SK-MEL-5 (cell line): ENCODE data around the gene TYW1. TPM values are rescaled to one million over a fixed set of nuclear protein-coding genes. Genes with fewer than 3 reads are reported as not detected.
"Not testable (repeated sequence)": the region's sequence is repeated elsewhere in the genome, so short reads cannot be mapped to it uniquely, and the experiment has no call there.

Experiments
- DNase-seq: peaks from one replicate; pipeline ENCODE4 v3.0.0-alpha.2; 2016; ENCODE audit warnings: low read depth, low spot score
- in situ Hi-C: cut with HindIII; loops from 2 replicates; pipeline ENCODE4 v1.10.0; 2016; ENCODE audit warnings: low sequenced_read_pairs, high pct_unique_total_duplicates, low pct_unique_long_range_greater_than_20kb
- total RNA-seq: library from RNA; depleted of rRNA; stranded (reverse); fragments of >200 nt; shearing (Covaris generic); gene quantifications from 2 replicates; pipeline ENCODE4 v1.2.3, GENCODE V29; 2014

TYW1 gene
- total RNA-seq, 1 experiment from 2014 or later = 23.7 TPM

DNA sequence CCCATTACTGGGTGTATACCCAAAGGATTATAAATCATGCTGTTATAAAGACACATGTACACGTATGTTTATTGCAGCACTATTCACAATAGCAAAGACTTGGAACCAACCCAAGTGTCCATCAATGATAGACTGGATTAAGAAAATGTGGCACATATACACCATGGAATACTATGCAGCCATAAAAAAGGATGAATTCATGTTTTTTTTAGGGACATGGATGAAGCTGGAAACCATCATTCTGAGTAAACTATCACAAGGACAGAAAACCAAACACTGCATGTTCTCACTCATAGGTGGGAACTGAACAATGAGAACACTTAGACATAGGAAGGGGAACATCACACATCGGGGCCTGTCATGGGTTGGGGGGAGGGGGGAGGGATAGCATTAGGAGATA lies 94.4 kb downstream of the TYW1 start:
- in situ Hi-C loops = not testable (repeated sequence)

DNA sequence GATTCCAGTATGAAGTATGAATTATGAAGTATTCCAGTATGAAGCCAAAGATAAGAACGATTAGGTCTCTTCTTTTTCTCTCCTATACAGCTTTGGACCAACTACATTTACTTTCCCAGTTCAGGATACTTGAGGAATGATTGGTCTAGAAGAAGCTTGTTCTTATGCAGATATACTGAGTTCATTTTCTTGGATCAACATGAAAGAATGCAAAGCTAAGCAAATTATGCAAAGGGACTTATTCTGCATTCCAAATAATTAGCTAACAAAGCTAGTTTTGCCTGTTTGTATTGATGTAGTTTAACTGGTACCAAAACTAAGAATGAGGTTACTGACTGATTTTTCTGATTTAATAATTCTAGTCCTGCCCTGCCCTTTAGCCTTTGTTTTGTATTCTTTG lies 101.4 kb downstream of the TYW1 start:
- in situ Hi-C loops, DNase-seq: not testable (repeated sequence)

More for the DNA sequence above, 94.4 kb downstream of the TYW1 start:
- DNase-seq = not testable (repeated sequence)

DNA sequence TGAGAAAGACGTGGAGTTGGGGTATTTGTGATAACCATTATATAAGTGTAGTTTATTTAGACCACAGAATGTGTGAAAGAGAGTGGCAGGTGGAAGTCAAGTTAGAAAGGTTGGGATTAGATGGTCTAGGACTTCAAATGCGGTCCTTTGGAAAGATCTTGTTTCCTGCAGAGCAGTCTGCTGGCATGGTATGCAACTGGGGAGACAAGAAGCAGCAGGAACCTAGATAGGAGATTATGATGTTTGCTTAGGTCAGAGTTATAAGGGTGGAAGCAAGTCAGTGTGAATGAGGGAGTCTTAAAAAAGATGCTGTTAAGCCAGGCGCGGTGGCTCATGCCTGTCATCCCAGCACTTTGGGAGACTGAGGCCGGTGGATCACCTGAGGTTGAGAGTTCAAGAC lies 102.8 kb downstream of the TYW1 start:
- in situ Hi-C loops, DNase-seq: not testable (repeated sequence)

DNA sequence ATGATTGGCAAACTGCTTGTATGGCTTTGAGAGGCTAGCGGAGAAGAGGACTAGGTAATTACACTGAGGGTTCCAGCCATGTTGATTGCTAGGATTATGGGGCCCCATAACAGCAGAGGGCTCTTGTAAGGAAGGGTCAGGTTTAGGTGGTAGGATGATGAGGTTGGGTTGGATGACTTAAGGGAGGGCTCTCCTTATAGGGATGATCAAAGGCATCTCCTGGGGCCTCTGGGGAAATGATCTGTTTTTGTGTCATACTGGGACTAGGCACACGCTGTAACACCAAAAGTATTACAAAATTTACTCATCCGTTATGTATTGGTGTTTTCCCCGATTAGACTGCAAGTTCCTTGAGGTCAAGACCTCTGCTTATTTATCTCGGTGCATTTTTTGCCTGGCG lies 103.4 kb downstream of the TYW1 start:
- in situ Hi-C loops = not testable (repeated sequence)

DNA sequence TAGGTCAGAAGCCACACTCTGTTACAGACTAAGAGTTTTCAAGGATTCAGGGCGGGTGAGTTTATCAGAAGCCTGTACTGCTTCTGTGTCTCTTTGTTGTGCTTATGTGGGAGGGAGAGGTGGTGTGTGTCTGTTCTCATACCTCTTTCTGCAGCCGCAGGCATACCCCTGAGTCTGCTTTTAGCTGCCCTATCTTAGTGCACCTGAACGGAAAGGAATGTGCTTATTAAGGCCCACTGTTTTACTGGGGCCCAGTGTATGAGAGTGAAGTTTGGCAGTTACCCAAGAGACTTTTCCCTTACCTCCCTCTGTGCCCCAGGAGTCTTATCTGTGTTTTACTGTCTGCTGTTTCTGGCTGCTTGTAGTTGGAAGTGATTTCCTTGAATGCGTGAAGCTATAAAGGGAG lies 104.3 kb downstream of the TYW1 start:
- DNase-seq = no peak
- in situ Hi-C loops = no loop called here

More for the DNA sequence above, 103.4 kb downstream of the TYW1 start:
- not testable (repeated sequence) for DNase-seq

DNA sequence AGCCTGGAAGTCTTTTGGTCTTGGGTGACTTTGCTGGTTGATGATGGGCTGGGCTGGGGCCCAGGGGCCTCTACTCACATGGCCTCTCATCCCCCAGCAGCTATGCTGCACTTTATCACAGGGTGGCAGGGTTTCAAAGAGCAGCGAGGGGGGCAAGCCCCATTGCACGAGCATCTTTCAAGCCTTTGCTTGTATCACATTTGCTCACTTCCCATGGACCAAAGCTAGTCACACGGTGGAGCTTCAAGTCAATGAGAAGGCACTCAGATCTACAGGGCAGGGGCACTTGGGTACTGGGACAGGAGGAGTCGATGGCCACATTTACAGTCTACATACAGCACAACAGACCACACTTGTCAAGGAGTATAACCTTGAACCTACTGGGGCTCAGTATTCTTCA lies 108.3 kb downstream of the TYW1 start:
- DNase-seq, in situ Hi-C loops: not testable (repeated sequence)

DNA sequence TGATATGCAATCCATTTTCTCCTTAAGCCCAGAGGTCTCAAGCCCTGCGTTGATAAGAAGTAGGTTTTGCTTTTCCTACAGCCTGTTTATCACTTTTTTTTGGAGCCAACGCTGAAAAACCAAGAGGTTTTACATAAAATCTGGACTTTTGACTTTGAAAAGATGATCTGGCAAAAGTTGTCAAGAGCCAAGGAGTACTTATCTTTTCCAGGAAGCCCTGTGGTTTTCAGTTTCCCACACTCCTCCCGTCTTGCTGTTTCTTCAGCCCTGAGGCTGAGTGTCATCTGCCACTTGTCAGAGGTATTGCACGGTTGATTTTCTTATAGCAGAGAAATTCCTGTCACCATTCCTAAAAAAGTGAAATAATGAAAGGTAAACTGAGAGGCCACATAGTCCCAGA lies 108.7 kb downstream of the TYW1 start:
- DNase-seq = peak; percentile 8

DNA sequence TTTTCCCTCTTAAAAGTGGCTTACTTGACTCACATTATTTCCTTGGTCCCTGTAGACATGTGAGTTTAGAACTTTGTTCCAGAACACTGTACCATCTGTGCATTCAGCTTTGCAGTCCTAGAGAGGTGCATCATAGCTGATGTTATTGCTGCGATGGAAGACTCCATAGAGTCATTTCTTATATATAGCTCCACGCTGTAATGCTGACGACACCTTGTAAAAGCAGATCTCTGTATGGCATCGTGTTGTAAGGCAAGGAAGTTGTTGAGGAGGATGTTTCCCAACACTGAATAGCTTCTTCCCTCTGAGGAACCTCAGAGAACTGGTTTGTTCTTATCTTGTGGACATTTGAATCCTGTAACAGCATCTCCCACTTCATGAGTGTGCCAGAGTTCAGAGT lies 109.6 kb downstream of the TYW1 start:
- in situ Hi-C loops, DNase-seq: not testable (repeated sequence)

More for the DNA sequence above, 108.7 kb downstream of the TYW1 start:
- in situ Hi-C loops = no loop called here

DNA sequence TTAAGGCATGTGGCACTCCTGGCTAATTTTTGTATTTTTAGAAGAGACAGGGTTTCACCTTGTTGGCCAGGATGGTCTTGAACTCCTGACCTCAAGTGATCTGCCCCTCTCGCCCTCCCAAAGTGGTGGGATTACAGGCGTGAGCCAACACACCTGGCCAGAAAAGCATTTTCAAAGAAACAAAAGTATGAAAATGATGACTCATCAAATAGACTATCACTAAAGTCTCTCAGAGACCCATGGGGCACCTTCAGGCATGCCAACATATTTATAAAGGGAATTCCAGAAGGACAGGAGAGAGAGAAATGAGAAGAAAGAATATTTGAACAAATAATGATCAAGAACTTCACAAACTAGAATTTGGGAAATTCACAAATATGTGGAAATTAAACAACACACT lies 114.7 kb downstream of the TYW1 start:
- in situ Hi-C loops = not testable (repeated sequence)

DNA sequence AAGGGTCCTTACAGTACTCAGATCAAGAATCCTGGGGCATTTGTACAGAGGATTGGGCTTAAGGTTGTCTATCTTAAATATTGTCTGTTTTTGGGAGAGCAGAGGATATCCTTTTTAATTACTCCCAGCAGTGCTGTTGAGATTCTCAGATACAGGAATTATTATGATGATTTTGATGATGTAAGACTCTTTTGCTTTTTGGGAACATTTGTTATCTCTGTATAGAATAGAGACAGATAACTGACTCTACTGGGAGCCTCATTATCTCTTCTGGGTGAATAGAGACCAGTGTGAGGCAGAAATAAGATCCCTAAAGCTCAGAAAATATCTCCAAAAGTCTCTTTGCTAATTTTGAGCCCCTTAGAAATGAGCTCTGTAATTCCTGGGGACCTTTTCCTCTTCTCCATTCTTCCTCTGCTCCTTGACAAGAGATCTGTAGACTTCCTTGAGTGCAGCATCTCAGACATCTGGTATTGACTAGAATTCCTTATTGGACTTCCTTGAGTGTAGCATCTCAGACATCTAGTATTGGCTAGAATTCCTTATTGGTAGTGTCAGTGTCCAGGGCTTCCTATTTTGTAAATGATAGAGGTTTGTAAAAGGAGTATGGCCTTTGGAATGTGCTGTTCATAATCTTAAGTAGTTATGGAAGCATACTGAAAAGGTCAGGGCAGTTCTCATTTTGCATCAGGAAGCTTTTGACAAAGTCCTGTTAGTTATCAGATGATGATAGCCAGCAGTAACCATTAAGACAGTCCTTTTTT lies 118.0 kb downstream of the TYW1 start:
- DNase-seq = peak; percentile 38
- in situ Hi-C loops = not testable (repeated sequence)

More for the DNA sequence above, 114.7 kb downstream of the TYW1 start:
- not testable (repeated sequence) for DNase-seq

DNA sequence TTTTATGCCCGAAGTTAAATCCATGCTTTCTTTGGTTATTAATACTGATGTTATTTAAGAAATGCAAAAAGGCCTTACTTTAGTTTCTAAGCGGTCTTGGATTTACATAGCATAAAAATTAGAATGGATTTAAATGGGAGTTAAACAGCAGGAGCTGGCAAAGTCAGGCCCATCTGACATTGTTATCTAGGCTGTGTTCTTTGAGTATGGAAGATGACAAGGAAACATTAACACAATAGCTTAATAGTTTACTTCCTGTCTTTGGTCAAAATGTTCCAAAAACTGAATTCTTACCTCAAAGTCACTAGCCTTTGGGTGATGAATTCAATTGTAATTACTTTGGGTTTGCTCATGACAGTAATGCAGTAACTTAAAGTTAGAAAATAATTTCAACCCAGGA lies 123.9 kb downstream of the TYW1 start:
- DNase-seq, in situ Hi-C loops: not testable (repeated sequence)

DNA sequence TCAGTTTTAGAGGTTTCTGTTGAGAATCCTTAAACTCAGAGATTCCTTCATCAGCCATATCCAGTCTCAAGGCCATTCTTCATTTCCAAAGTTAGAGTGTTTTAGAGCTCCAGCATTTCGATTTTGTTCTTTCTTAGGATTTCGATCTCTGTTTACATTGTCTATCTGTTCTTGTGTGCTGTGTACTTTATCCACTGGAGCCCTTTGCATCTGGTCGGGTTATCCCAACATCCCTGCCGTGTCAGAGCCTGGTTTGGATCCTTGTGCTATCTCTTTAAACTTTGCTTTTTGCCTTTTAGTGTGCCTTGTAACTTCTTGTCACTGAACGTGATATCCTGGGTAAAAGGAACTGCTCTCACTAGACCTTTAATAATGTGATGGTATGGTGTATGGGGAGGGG lies 131.6 kb downstream of the TYW1 start:
- DNase-seq, in situ Hi-C loops: not testable (repeated sequence)

DNA sequence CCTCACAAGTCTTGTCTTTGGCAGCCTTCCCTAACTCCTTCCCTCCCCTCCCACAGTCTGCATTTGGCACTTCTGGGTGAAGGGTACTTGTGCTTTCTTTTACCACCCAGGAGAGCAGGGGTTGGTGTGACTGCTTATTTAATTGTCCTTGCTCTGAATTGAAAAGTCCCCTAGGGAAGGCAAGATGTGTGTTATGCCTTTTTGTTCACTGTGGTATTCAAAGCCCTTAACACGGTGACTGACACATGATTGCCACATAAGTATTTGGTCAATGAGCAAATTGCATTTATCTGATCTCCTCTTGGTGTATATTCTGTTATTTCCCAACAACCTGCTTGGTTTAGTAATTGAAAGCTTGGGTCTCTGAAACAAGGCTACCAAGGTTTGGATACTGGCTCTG lies 134.1 kb downstream of the TYW1 start:
- in situ Hi-C loops, DNase-seq: not testable (repeated sequence)

DNA sequence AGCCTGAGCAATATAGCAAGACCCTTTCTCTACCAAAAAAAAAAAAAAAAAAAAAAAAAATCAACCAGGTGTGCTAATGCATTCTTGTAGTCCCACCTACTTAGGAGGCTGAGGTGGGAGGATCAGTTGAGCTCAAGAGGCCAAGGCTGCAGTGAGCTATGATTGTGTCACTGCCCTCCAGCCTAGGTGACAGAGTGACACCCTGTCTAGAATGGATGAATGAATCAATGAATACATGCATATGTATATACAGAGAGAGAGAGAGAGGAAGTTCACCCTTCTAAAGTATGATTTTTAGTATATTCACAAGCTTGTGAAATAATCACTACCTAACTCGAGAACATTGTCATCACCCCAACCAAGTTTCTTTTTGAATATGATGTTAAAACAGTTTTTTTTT lies 138.3 kb downstream of the TYW1 start:
- DNase-seq, in situ Hi-C loops: not testable (repeated sequence)

DNA sequence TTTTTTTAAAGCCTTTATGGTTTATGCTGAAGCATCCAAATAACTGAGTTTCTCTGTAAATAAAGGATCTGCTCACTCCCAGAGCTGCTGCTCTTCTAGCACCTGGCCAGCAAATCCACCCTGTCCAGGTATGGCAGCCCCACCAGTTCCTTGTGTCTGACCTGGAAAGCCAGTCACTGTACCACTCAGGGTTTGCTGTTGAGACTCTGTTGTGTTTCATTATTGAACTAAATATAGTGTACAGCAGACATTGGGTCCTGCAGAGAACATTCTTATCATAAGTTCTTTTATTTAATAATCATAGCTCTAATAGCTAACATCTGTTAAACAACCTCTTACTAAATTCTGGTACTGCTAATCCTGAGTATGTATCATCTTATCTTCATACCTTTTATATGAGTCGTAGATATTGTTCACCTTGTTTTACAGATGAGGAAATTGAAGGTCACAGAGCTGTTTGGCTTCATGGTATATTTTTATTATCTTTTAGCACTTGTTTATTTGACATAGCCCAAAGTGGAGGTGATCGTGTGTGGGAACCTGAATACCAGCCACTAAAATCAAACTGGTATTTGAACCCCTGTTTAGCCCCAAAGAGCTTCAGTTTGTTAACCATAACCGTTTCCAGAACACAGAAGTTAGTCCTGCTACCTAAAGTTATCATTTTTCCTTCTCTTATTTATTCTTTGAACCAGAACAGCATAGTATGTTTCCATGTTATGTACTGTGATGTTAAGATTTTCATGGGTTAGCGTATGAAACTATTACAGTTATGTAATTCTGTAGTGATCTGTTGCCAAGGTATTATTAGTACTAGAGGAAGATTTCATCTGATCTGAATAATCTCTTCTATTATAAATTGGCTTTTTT lies 139.2 kb downstream of the TYW1 start:
- in situ Hi-C loops = not testable (repeated sequence)

DNA sequence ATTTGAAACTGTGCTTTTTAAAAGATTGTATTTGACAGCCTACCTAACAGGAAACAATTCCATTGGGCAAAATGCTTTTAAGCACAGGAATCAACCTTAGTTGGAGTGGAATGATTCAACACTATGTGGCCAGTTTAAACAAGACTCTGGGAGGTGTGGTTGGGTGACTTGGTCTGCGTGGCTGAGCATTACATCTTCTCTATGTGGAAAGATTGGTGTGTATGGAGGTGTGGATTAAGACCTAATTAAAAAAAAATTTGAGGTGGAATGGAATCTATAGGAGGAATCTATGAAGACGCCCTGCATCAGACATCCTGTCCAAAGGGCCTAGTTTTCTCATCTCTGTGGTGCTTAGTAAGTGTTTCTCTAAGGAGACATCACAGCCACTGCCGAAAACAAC lies 140.9 kb downstream of the TYW1 start:
- DNase-seq, in situ Hi-C loops: not testable (repeated sequence)

More for the DNA sequence above, 139.2 kb downstream of the TYW1 start:
- DNase-seq = not testable (repeated sequence)

DNA sequence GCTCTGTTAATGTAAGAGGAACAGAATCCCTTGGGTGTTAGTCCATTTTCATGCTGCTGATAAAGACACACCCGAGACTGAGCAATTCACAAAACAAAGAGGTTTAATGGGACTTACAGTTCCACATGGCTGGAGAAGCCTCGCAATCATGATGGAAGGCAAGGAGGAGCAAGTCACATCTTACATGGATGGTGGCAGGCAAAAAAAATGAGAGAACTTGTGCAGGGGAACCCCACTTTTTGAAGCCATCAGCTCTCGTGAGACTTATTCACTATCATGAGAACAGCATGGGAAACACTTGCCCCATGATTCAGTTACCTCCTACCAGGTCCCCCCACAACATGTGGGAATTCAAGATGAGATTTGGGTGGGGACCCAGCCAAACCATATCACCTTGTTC lies 143.2 kb downstream of the TYW1 start:
- DNase-seq, in situ Hi-C loops: not testable (repeated sequence)

DNA sequence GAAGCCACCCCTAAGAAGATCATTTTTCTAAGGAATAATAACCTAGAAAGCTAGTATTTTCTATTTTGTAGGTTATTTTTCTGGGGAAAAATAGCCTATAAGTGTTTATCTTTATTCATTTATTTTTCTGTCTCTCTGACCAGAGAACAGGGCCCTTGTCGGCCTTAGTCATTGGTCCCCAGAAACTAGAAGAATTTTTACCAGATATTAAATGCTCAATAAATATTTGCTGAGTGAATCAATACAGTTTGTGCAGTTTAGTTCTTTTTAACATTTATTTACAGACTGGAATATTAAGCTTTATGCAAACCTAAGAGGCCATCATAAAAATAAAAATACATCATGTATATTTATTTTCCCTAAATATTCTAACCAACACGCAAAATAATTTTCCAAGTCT lies 144.4 kb downstream of the TYW1 start:
- in situ Hi-C loops = not testable (repeated sequence)

More for the DNA sequence above, 144.4 kb downstream of the TYW1 start:
- not testable (repeated sequence) for DNase-seq
